GM18867 (cell line): ENCODE measurements around the gene GLP2R.

ENCODE experiments used
- ATAC-seq: cut with Tn5 transposase; IDR thresholded peaks from one replicate; pipeline ENCODE4 v1.9.1; 2021; ENCODE audit warnings: mild to moderate bottlenecking, moderate library complexity; ENCODE audit not compliant: unreplicated experiment

Gene GLP2R

GRCh38 chr17:9895923-9896322, 70.2 kb downstream of the GLP2R start:
- no peak for ATAC-seq

- ATAC-seq, result no peak
These were observed 71.7 kb downstream of the GLP2R start for GRCh38 chr17:9897372-9897968.

- ATAC-seq, result no peak
These were observed 73.1 kb downstream of the GLP2R start for GRCh38 chr17:9898812-9899211.

- no peak for ATAC-seq
These were observed 73.7 kb downstream of the GLP2R start for GRCh38 chr17:9899280-9900043.

GRCh38 chr17:9900044-9900594, 74.4 kb downstream of the GLP2R start:
- no peak for ATAC-seq

GRCh38 chr17:9900784-9901183, 75.1 kb downstream of the GLP2R start:
- ATAC-seq, result no peak

- ATAC-seq, result no peak
These were observed 76.4 kb downstream of the GLP2R start for GRCh38 chr17:9902120-9902519.

GRCh38 chr17:9904277-9905077, 78.8 kb downstream of the GLP2R start:
- no peak for ATAC-seq

GRCh38 chr17:9905078-9905415, 79.3 kb downstream of the GLP2R start, which contains the start of gene RCVRN:
RCVRN (minus strand) TSS chr17:9905271; CDS start chr17:9905180, 91 bp downstream.
- no peak for ATAC-seq

- no peak for ATAC-seq
These were observed 80.2 kb downstream of the GLP2R start for GRCh38 chr17:9905902-9906301.

- no peak for ATAC-seq
These were observed 80.9 kb downstream of the GLP2R start for GRCh38 chr17:9906616-9907015.

- no peak for ATAC-seq
These were observed 81.4 kb downstream of the GLP2R start for GRCh38 chr17:9907131-9907530.

GRCh38 chr17:9907883-9908648, 82.3 kb downstream of the GLP2R start:
- no peak for ATAC-seq

- ATAC-seq, result no peak
These were observed 82.9 kb downstream of the GLP2R start for GRCh38 chr17:9908649-9909042.

GRCh38 chr17:9911089-9911488, 85.4 kb downstream of the GLP2R start:
- no peak for ATAC-seq

GRCh38 chr17:9912121-9913099, 86.7 kb downstream of the GLP2R start:
- ATAC-seq, result no peak

GRCh38 chr17:9913476-9913875, 87.8 kb downstream of the GLP2R start:
- ATAC-seq, result no peak

GRCh38 chr17:9916108-9916507, 90.4 kb downstream of the GLP2R start:
- no peak for ATAC-seq

- ATAC-seq, result no peak
These were observed 91.4 kb downstream of the GLP2R start for GRCh38 chr17:9917131-9917530.

- ATAC-seq, result no peak
These were observed 92.1 kb downstream of the GLP2R start for GRCh38 chr17:9917801-9918200.
